K562 (cell line): ENCODE results near the gene B3GLCT. TPM values are rescaled to one million over a fixed set of nuclear protein-coding genes. Genes with fewer than 3 reads are reported as not detected.

Experiments
- ATAC-seq: fragments of 200-7000 bp; cut with Tn5 transposase; 3 replicates; pipeline ENCODE4 v1.9.1; 2020; ENCODE audit warnings: moderate library complexity
- BruUV-seq: library from RNA; stranded (reverse); fragments of 400-500 nt; replicated peaks from 2 replicates; lab custom pipeline; 2021; lab: Mats Ljungman, UMichigan
- CTCF ChIA-PET: fragments of 300-600 bp; formaldehyde crosslinking; extraction: SDS; loops from one replicate; lab custom pipeline; 2021; ENCODE audit warnings: low intra/inter-chr PET ratio; lab: Yijun Ruan, JAX
- POLR2A ChIA-PET: fragments of 300-600, 350-650 bp; sonication (Branson Sonifier 250); formaldehyde crosslinking; extraction: SDS; loops from one replicate; lab custom pipeline; 2021; ENCODE audit warnings: antibody characterized with exemption, inconsistent platforms; lab: Yijun Ruan, JAX
- DNase-seq, 4 experiments: peaks; one replicate each; pipeline versions ENCODE4 v3.0.0 to v3.0.0-alpha.2; 2011 to 2018; ENCODE audit warnings: low spot score in 3 of 4, mixed read lengths in 3 of 4; ENCODE audit errors: extremely low read depth in 1 of 4
- FAIRE-seq: peaks from 2 replicates; lab custom pipeline; 2011; peaks lifted over from hg19 to GRCh38; lab: Jason Lieb, UNC
- H2AFZ ChIP-seq: 2 replicates; pipeline ENCODE4 v1.6.0; 2011; ENCODE audit warnings: low read depth, low read length, control low read depth, inconsistent platforms
- H3K27ac ChIP-seq: fragments of 200-600 bp; 3 replicates; pipeline ENCODE4 v1.8.0; 2011; ENCODE audit warnings: low read depth, mild to moderate bottlenecking, control low read depth, inconsistent platforms, low read length, moderate library complexity, mixed read lengths; ENCODE audit errors: extremely low read depth
- H3K27me3 ChIP-seq, 2 experiments: fragments of 300-600 bp in 1 of 2; 2 replicates in 1 of 2; 3 replicates in 1 of 2; pipeline versions ENCODE4 v1.6.0 to v1.8.0; 2011; ENCODE audit warnings: inconsistent platforms in 2 of 2, low read length in 2 of 2, mild to moderate bottlenecking in 1 of 2, mixed read lengths in 1 of 2, moderate library complexity in 1 of 2; ENCODE audit not compliant: control insufficient read depth in 2 of 2, insufficient read depth in 2 of 2
- H3K36me3 ChIP-seq: fragments of 300-600 bp; 3 replicates; pipeline ENCODE4 v1.8.0; 2011; ENCODE audit warnings: mild to moderate bottlenecking, low read length, inconsistent platforms; ENCODE audit not compliant: control insufficient read depth, insufficient read depth
- H3K4me1 ChIP-seq, 2 experiments: fragments of 200-600 bp in 1 of 2; replicated peaks in 1 of 2; 2 replicates in 1 of 2; 3 replicates in 1 of 2; pipeline versions ENCODE4 v1.5.1 to v1.8.0; 2011; ENCODE audit warnings: inconsistent platforms in 2 of 2, low read length in 2 of 2, mild to moderate bottlenecking in 1 of 2, mixed read lengths in 1 of 2, moderate library complexity in 1 of 2; ENCODE audit not compliant: control insufficient read depth in 2 of 2, insufficient read depth in 2 of 2
- H3K4me2 ChIP-seq: 2 replicates; pipeline ENCODE4 v1.6.1; 2011; ENCODE audit warnings: low read length, control low read depth, inconsistent platforms, mixed read lengths; ENCODE audit not compliant: insufficient read depth
- H3K4me3 ChIP-seq: fragments of 200-600 bp; sonication (generic), shearing (Covaris generic); 2 replicates; pipeline ENCODE4 v1.5.1; 2016; ENCODE audit warnings: control low read depth, inconsistent platforms
- H3K79me2 ChIP-seq: fragments of 200-600 bp; 3 replicates; pipeline ENCODE4 v1.8.0; 2011; ENCODE audit warnings: low read length, inconsistent platforms; ENCODE audit not compliant: control insufficient read depth, insufficient read depth
- H3K9ac ChIP-seq, 2 experiments: 2 replicates each; pipeline versions ENCODE4 v1.6.0 to v1.6.1; 2011; ENCODE audit warnings: low read depth in 2 of 2, low read length in 2 of 2, control low read depth in 1 of 2, inconsistent platforms in 1 of 2, mild to moderate bottlenecking in 1 of 2, mixed read lengths in 1 of 2; ENCODE audit not compliant: insufficient read depth in 1 of 2
- H3K9me1 ChIP-seq: one replicate; pipeline ENCODE4 v1.6.0; 2011; ENCODE audit warnings: inconsistent platforms, mild to moderate bottlenecking, low read length, moderate library complexity; ENCODE audit not compliant: control insufficient read depth, insufficient read depth
- H3K9me3 ChIP-seq: replicated peaks from 2 replicates; pipeline ENCODE4 v1.5.1; 2011; ENCODE audit warnings: low read depth, low read length, inconsistent platforms; ENCODE audit not compliant: control insufficient read depth, insufficient read depth
- H4K20me1 ChIP-seq: replicated peaks from 2 replicates; pipeline ENCODE4 v1.6.1; 2011; ENCODE audit warnings: low read length, inconsistent platforms, mixed read lengths; ENCODE audit not compliant: control insufficient read depth, insufficient read depth
- BHLHE40 ChIP-seq: IDR thresholded peaks from 2 replicates; pipeline ENCODE4 v1.6.1; 2011; ENCODE audit warnings: low read length, improper control_type of control experiment
- BRF1 ChIP-seq: IDR thresholded peaks from 3 replicates; pipeline ENCODE4 v1.6.1; 2011; ENCODE audit warnings: borderline replicate concordance, mild to moderate bottlenecking; ENCODE audit not compliant: insufficient read length; ENCODE audit errors: extremely low read depth
- CBX3 ChIP-seq, 2 experiments: IDR thresholded peaks; 1 replicate in 1 of 2; 2 replicates in 1 of 2; pipeline ENCODE4 v1.6.1; 2012; ENCODE audit warnings: inconsistent platforms in 2 of 2, low read length in 2 of 2, borderline replicate concordance in 1 of 2, control low read depth in 1 of 2
- ETV5 ChIP-seq: sonication (generic); formaldehyde crosslinking; IDR thresholded peaks from 2 replicates; pipeline ENCODE4 v1.4.0; 2020; ENCODE audit warnings: low read depth, mild to moderate bottlenecking, missing genetic modification reagents
- PRPF4 ChIP-seq: fragments of 200-400 bp; formaldehyde crosslinking; IDR thresholded peaks from one replicate; pipeline ENCODE4 v1.6.1; 2017; ENCODE audit warnings: low read length, low read depth, mild to moderate bottlenecking; ENCODE audit not compliant: insufficient read depth, poor library complexity, severe bottlenecking
- ZNF23 ChIP-seq: fragments of 250-450 bp; sonication (Bioruptor Pico); IDR thresholded peaks from 2 replicates; pipeline ENCODE4 v1.4.0; 2020; ENCODE audit warnings: mild to moderate bottlenecking
- ZNF408 ChIP-seq: fragments of 250-450 bp; sonication (Bioruptor Pico); IDR thresholded peaks from 2 replicates; pipeline ENCODE4 v1.4.0; 2020; ENCODE audit warnings: low read depth, mild to moderate bottlenecking, moderate library complexity
- ZNF431 ChIP-seq: sonication (generic); formaldehyde crosslinking; IDR thresholded peaks from 2 replicates; pipeline ENCODE4 v1.8.0; 2022; ENCODE audit warnings: mild to moderate bottlenecking, missing genetic modification reagents
- ZNF644 ChIP-seq: fragments of 200-800 bp; sonication (Bioruptor generic); IDR thresholded peaks from 2 replicates; pipeline ENCODE4 v1.6.1; 2016; ENCODE audit warnings: low read depth, missing genetic modification characterization, missing compliant biosample characterization
- WGBS: fragments of 100-300 bp; shearing (Covaris generic); methylation state at CpG from one replicate; pipeline ENCODE4 v1.1.6; 2016; ENCODE audit warnings: low coverage, mixed read lengths; ENCODE audit not compliant: insufficient coverage; ENCODE audit errors: missing lambda C conversion rate; 5-methylcytosine and 5-hydroxymethylcytosine counted together
- in situ Hi-C: fragments of 300-500 bp; cut with MboI; formaldehyde crosslinking; loops from 4 replicates; pipeline ENCODE4 v1.15.0; 2018; ENCODE audit warnings: inconsistent platforms, mixed read lengths
- intact Hi-C: fragments of 100-400 bp; cut with micrococcal nuclease; formaldehyde crosslinking; loops from 2 replicates; pipeline ENCODE4 v1.14.2; 2022
- polyA plus RNA-seq, 8 experiments: library from polyadenylated mRNA; depleted of rRNA in 4 of 8; stranded (reverse) in 5 of 8; unstranded in 3 of 8; fragments of >200 nt; fragmentation: Nextera tagmentation in 2 of 8; fragmentation: Illumina TruSeq in 1 of 8; extraction: Ambion mirVana in 2 of 8; extraction: Trizol in 1 of 8; gene quantifications; 2 replicates each; pipeline versions ENCODE4 v1.2.1 to v1.2.3, GENCODE V29; 2011 to 2014; ENCODE audit warnings: inconsistent platforms in 1 of 8, missing spikeins in 1 of 8
- total RNA-seq, 7 experiments: library from RNA; depleted of rRNA in 6 of 7; stranded (reverse); fragments of >200 nt in 6 of 7; fragmentation: Illumina TruSeq in 2 of 7; extraction: Trizol in 2 of 7; gene quantifications; 2 replicates each; pipeline versions ENCODE4 v1.2.1 to v1.2.3, GENCODE V29; 2011 to 2021; ENCODE audit warnings: low replicate concordance in 1 of 7
- TF ChIP-seq, protein P1 (sequence below): sonication (generic); formaldehyde crosslinking; IDR thresholded peaks from 2 replicates; pipeline ENCODE4 v1.8.0; 2022; ENCODE audit warnings: mild to moderate bottlenecking, missing genetic modification reagents

The B3GLCT gene
- total and polyA plus RNA-seq, 9 of the 15 experiments (the other 6 are each of a cell fraction or from before 2014, with no cell fraction given) = 1.1 to 5.1 (median 2.9) TPM

DNA sequence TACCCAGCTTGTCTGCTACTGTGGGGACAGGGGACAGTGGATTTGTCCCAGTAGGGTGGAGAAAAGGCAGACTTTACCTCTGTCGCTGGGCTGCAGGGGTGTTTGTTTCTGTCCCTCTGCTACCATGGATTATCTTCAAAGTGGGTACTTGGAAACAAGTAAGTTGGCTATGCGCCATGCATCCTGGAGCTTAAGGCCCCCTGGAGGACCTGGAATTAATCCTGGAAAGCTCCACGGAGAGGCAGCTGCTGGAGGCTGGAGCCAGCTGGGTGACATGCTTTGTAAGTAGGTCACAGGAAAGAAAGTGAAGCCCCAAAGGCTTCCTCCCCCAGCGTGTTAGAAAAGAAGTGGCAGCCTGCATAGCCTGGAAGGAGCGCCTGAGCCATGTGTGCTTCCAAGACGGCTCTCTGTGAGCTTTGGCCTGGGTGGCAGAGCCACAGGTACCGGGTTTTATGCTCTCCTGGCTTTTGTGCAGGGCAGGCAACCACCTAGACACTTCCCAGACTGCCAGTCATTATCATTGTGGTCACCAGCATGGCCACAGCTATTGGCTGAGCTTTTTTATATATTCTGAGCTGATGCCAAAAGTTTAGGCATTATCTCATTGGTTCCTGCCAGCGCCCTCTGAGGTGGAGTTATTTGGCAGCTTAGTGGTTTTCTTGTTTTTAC, 9.5 kb downstream of the B3GLCT start (continued):
- TF ChIP-seq ETV5 (CRISPR knock-in tag) = no peak
- no peak for TF ChIP-seq CBX3 (IDR thresholded peaks at IDR 0.05; ENCODE audit: borderline replicate concordance in 1 of 2, low read length in 2 of 2)
- TF ChIP-seq BHLHE40 = no peak
- no peak for TF ChIP-seq BRF1
- no peak for TF ChIP-seq PRPF4
- TF ChIP-seq ZNF408 (CRISPR knock-in tag) = no peak

DNA sequence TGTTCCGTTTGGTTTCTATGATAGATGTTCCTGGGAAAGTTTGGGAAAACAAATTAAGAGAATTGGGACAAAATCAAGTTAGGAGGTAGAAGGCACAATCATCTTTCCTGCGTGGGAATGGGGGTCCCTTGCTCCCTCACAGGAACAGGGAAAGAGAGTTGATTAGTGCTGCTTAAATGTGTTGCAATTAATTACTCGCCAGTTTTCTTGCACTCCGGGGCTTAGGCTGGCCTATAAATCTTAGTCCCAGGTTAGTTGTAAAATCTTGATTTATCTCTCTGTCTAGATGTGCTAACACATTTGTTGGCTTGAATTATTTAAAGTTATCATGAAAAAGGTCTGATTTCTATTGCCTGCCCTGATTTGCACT, 10.1 kb downstream of the B3GLCT start:
- no peak for DNase-seq
- ChIA-PET POLR2A (no interaction called here), CTCF (no interaction called here)
- Histone ChIP-seq H3K9ac (no peak overlapping the region), H3K4me3 (no peak overlapping the region), H3K27me3 (no peaks in the 10 kb centered on the region), H3K36me3 (no peaks in the 10 kb centered on the region), H3K4me1 (no peaks in the 10 kb centered on the region; a peak in 2 of 5 replicates), H4K20me1 (no peaks in the 10 kb centered on the region), H2AFZ (no peak overlapping the region), H3K9me3 (no peaks in the 10 kb centered on the region), H3K9me1 (no peaks in the 10 kb centered on the region), H3K27ac (no peak overlapping the region), H3K4me2 (no peak overlapping the region), H3K79me2 (no peaks in the 10 kb centered on the region)
- BruUV-seq = no TSS peak
- in situ Hi-C loops = no loop called here
- no peak for ATAC-seq
- no peak for FAIRE-seq
- TF ChIP-seq ZNF23 (CRISPR knock-in tag) = no peak
- TF ChIP-seq, protein P1, sequence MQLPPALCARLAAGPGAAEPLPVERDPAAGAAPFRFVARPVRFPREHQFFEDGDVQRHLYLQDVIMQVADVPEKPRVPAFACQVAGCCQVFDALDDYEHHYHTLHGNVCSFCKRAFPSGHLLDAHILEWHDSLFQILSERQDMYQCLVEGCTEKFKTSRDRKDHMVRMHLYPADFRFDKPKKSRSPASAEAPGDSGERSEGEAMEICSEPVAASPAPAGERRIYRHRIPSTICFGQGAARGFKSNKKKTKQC (CRISPR knock-in tag) = no peak
- no peak for TF ChIP-seq ZNF431 (CRISPR knock-in tag)
- TF ChIP-seq ZNF644 (tag) = no peak
- intact Hi-C loops = no loop called here
- WGBS = 54% methylated on average over 4 of the region's 4 CpGs
